Upper lobe of left lung (tissue), 4 donors: ENCODE data around the gene CYRIA.

Experiments used
- CTCF ChIP-seq, 6 experiments: fragments of 450-650 bp in 4 of 6; fragments of 200-600 bp in 2 of 6; sonication (generic) in 2 of 6; IDR thresholded peaks; one replicate each; pipeline ENCODE4 v1.5.1; 2016 to 2019; ENCODE audit warnings: antibody characterized with exemption in 6 of 6
- POLR2A ChIP-seq, 4 donors: fragments of 450-650 bp; IDR thresholded peaks; one replicate each; pipeline ENCODE4 v1.5.1; 2016 to 2017; ENCODE audit warnings: antibody characterized with exemption in 4 of 4, mild to moderate bottlenecking in 2 of 4

GRCh38 chr2:16654833-16655444 lies 10.7 kb downstream of the CYRIA start:
- no peak for TF ChIP-seq POLR2A (IDR thresholded peaks at IDR 0.05)
- TF ChIP-seq CTCF (IDR thresholded peaks at IDR 0.05), result no peak
